ENCODE data around the gene SCAND1.

DNA sequence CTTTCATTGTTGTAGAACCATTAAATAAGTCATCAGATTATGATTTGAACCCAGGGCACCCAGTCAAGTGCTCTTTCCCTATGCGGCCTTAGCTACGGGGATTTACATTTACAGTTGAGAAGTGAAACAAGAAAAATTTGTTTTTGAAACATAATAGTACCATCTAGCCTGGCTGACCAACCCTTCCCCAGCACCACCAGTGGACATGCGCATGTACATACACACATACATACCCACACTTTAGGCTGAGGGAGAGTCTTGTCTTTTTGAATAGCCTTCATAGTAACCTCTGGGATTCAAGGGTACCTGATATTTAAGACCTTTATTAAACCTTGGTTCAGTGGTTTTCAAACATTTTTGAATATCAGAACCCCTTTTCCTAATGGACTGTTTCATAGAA lies 33.8 kb downstream of the SCAND1 start:
- TF ChIP-seq, protein P1, sequence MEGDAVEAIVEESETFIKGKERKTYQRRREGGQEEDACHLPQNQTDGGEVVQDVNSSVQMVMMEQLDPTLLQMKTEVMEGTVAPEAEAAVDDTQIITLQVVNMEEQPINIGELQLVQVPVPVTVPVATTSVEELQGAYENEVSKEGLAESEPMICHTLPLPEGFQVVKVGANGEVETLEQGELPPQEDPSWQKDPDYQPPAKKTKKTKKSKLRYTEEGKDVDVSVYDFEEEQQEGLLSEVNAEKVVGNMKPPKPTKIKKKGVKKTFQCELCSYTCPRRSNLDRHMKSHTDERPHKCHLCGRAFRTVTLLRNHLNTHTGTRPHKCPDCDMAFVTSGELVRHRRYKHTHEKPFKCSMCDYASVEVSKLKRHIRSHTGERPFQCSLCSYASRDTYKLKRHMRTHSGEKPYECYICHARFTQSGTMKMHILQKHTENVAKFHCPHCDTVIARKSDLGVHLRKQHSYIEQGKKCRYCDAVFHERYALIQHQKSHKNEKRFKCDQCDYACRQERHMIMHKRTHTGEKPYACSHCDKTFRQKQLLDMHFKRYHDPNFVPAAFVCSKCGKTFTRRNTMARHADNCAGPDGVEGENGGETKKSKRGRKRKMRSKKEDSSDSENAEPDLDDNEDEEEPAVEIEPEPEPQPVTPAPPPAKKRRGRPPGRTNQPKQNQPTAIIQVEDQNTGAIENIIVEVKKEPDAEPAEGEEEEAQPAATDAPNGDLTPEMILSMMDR (IDR thresholded peaks at IDR 0.05; ENCODE audit: insufficient read depth, low read length, poor library complexity, severe bottlenecking) = no peak
- no peak for TF ChIP-seq EZH2phosphoT487 (conservative IDR thresholded peaks at IDR 0.05; ENCODE audit: low read length)
